ENCODE results near the gene LGALS7B.

- TF ChIP-seq CTCF (IDR thresholded peaks at IDR 0.05) (no peak), TCF7L2 (IDR thresholded peaks at IDR 0.05; ENCODE audit: low read depth, low read length) (no peak)
These were observed 12.5 kb downstream of the LGALS7B start for GRCh38 chr19:38801359-38802095.

Data from Panc1 (cell line).